Stimulated activated naive B cell treated with anti-CD40 and anti-IgM and Interleukin-4, amounts not matched to agents 10 μg/mL and 1 μg/mL and 100 μg/mL, for 72 hours (primary cell): ENCODE data around the gene TXLNB.
A peak's percentile ranks its signal among the peaks of the same experiment; 100 is the strongest.

Source experiments
- ATAC-seq, 2 donors: fragments of 150-1000 bp; cut with Tn5 transposase; replicated peaks; 2 replicates each; pipeline ENCODE4 v1.10.0; 2021; ENCODE audit warnings: moderate library complexity in 1 of 2
- DNase-seq: peaks from one replicate; pipeline ENCODE4 v3.0.0; 2021
- H3K27ac Mint-ChIP-seq: one replicate; pipeline ENCODE4 v1.8.0; 2022; ENCODE audit warnings: mild to moderate bottlenecking, mixed read lengths
- H3K27me3 Mint-ChIP-seq, 2 donors: one replicate each; pipeline ENCODE4 v1.8.0; 2022; ENCODE audit warnings: mixed read lengths in 2 of 2
- H3K36me3 Mint-ChIP-seq, 2 donors: one replicate each; pipeline ENCODE4 v1.8.0; 2022; ENCODE audit warnings: mixed read lengths in 2 of 2, mild to moderate bottlenecking in 1 of 2
- H3K4me1 Mint-ChIP-seq, 2 donors: one replicate each; pipeline ENCODE4 v1.8.0; 2022; ENCODE audit warnings: mixed read lengths in 2 of 2, mild to moderate bottlenecking in 1 of 2
- H3K4me3 Mint-ChIP-seq, 2 donors: one replicate each; pipeline ENCODE4 v1.8.0; 2022; ENCODE audit warnings: mild to moderate bottlenecking in 2 of 2, mixed read lengths in 2 of 2, moderate library complexity in 1 of 2
- H3K9me3 Mint-ChIP-seq, 2 donors: one replicate each; pipeline ENCODE4 v1.8.0; 2022; ENCODE audit warnings: mixed read lengths in 2 of 2, mild to moderate bottlenecking in 1 of 2

The TXLNB gene

DNA sequence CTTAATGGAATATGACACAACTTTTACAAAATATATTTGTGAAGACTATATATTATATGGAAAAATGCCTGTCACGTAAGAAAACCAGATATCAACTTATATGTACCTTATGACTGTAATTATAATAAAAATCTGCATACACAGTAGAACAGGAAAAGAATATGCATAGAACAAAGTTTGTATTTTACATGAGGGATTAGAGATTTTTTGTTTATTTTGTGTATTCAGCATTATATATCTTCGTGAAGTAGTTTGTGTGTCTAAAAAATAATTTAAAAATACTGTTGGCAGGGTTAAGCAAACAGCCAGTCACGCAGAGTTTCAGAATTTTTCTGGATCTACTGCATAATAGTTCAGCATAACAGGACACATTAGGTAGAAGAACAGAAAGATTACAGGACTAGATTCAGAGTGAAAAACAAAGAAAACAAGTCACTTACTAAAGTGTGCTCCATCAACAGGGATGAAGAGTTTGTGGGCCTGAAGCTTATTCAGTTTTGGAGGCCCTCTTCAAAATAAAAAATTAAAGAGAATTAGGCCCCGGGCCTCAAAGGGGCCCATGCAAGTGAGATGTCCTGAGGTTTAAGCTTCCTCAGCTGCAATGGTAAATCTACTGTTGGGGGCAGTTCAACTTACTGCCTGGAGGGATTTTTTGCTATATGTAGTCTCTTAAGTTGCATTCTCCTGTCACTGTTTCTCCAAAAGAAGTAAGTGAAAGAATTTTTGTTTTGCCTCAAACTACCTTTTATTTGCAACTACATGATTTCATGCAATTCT lies 16.3 kb downstream of the TXLNB start:
- no peaks in the 10 kb centered on the region for H3K27me3 Mint-ChIP-seq
- peaks cover 0 to 3% of the 10 kb centered on the region in 2 donors for H3K9me3 Mint-ChIP-seq
- peak overlapping the region in 1 of 2 donors; percentile 17 for H3K4me3 Mint-ChIP-seq
- peaks cover 31 to 73% of the 10 kb centered on the region in 2 donors for H3K4me1 Mint-ChIP-seq
- ATAC-seq (no peak), DNase-seq (no peak)
- peaks cover 3 to 5% of the 10 kb centered on the region in 2 donors for H3K36me3 Mint-ChIP-seq
- peak overlapping the region; percentile 9 for H3K27ac Mint-ChIP-seq

DNA sequence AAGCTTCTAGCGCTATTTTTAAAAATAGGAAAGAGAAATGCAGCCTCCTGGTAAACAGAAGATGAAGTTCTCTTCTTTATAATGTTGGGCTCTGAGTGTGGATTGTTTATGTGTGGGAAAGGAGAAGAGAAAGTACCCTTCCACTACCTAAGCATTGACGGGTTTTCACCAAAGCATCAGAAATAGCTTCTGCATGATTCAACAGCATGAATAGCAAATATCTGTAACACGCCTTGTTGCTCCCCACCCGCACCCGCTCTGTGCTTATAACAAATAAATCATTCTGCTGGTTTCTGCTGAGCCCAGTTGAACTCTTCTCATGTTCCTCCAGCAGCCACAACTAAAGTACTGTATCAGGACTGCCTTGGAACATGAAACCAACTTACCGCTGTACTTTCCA lies 20.7 kb downstream of the TXLNB start:
- ATAC-seq: peak; percentile 99 to 100
- peaks cover 0 to 3% of the 10 kb centered on the region in 2 donors for H3K9me3 Mint-ChIP-seq

DNA sequence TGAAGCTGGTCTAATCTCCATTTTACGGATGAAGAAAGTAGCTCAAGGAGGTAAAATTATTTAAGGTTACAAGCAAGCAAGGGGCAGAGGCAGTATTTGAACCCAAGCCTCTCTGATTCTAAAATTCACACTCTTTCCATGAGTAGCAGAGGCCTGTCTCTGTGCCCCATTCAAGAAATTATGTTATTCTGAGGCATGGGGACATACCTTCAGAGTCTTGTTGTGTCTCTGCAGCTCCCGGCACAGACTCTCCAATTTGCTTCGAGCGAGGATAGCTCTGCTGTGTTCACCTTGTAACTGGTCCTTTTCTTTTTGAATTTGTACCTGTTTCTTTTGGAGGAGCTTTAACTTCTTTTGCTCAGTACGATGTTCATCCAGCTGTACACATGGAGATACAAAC lies 21.5 kb downstream of the TXLNB start:
- Mint-ChIP-seq H3K4me3 (peak overlapping the region in 1 of 2 donors; percentile 66), H3K27me3 (no peaks in the 10 kb centered on the region), H3K27ac (peak overlapping the region; percentile 93), H3K36me3 (peaks cover 5 to 13% of the 10 kb centered on the region in 2 donors), H3K4me1 (peaks cover 33 to 58% of the 10 kb centered on the region in 2 donors), H3K9me3 (peaks cover 0 to 3% of the 10 kb centered on the region in 2 donors)
- ATAC-seq: no peak
- DNase-seq: no peak

More for the DNA sequence above, 20.7 kb downstream of the TXLNB start:
- Mint-ChIP-seq H3K4me3 (peak overlapping the region; percentile 64 to 66), H3K36me3 (peaks cover 5 to 13% of the 10 kb centered on the region in 2 donors), H3K27ac (peak overlapping the region; percentile 93), H3K4me1 (peaks cover 35 to 59% of the 10 kb centered on the region in 2 donors), H3K27me3 (no peaks in the 10 kb centered on the region)
- peak; percentile 50 for DNase-seq

DNA sequence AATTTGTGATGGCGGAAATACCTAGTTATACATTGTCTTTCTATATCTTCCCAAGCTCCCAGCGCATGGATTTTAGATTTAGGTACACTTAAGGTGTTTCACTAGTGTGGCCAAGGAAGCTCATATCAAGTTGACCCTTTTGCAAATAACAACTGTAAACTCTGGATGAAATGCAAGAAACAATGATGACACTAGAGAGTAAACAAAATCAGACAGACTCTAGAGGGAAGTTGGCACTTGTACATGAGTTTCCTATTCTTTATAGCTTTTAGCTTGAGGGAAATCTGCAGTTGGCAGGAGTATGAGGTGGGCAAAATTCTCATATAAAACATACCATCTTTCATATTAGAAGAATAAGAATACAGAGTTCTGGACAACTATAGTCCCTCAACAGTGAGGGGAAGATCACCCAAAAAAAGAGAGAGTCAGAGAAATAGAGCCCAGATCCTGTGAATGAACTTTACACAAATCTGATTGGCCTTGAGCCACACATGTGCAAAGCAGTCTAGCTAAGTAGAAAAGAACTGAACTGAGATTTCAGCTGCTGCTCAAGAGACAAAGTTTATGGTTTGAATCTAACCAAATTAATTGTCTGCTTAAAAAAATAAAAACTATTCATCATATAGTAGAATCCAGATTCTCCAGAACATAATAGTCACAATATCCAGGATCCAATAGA lies 26.1 kb downstream of the TXLNB start:
- Mint-ChIP-seq H3K27ac (no peak overlapping the region), H3K4me3 (no peak overlapping the region)
- ATAC-seq: no peak

DNA sequence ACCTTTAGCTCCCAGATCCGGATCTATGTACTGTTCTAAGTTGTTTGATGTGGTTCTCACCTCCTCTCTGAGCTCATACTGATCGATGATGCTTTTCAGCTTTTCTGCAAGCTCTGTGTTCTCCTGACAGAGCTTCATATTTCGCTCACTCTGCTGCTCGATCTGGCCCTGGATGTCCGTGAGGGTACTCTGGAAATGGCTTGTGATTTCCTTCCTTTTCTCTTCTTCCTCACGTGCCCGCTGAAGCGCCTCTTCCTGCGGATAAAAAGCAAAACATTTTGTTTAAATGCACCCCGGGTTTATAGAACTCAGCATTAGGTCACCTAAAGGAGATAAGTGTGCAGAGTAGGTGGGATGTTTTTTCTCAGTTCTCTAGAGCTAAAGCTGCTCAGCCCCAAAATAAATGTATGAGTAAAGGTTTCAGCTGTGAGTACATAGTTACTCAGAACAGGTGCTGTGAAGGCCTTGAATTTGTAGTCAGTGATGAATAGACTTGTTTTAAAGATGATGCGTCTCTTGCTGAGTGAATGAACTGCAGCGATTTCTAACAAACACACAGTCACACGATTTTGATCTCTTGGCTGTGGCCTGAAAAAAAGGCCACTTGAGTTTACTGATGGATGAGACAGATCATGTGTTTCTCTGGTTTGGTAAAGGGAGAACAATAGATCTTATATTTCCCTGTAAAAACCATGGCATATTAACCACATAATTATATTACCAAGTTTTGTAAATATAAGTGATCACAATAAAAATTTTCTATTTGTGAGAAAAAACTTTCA lies 29.1 kb downstream of the TXLNB start:
- no peaks in the 10 kb centered on the region for H3K27me3 Mint-ChIP-seq
- H3K9me3 Mint-ChIP-seq: no peaks in the 10 kb centered on the region
- ATAC-seq (peak; percentile 99), DNase-seq (no peak)
- peaks cover 9 to 20% of the 10 kb centered on the region in 2 donors for H3K4me1 Mint-ChIP-seq
- H3K36me3 Mint-ChIP-seq: peaks cover 10 to 11% of the 10 kb centered on the region in 2 donors
- H3K27ac Mint-ChIP-seq: peak overlapping the region; percentile 85
- H3K4me3 Mint-ChIP-seq: peak overlapping the region; percentile 34 to 55

More for the DNA sequence above, 26.1 kb downstream of the TXLNB start:
- no peak for DNase-seq
- H3K27me3 Mint-ChIP-seq: no peaks in the 10 kb centered on the region
- peaks cover 25 to 40% of the 10 kb centered on the region in 2 donors for H3K4me1 Mint-ChIP-seq
- H3K36me3 Mint-ChIP-seq: peaks cover 6 to 10% of the 10 kb centered on the region in 2 donors
- H3K9me3 Mint-ChIP-seq: no peaks in the 10 kb centered on the region

DNA sequence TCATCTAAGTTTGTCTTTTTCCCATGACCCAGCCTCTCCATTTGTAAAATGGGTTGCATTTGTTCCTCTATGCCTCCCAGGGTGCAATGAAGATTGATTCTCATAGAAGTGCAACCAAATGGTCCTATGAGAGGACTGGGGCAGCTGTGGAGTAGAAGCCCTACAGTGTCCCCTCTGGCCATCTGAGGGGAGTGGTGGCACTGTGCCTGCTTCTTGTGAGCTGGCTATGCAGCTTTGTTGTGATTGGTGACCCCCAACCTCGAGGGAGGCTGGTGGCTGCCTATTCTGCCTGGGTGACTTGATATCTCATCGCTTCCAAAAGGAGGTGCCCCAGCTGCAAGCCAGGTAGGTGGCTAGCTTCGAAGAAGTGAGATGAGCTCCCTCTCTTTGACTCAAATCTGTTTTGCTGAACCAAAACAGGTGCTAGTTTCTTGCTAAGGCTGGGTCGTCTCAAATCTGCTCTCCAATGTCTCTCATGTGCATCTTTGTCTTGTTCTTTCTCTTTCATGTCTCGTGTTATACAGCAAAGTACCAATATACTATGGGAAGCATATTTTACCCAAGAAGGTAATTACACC lies 33.9 kb downstream of the TXLNB start:
- Mint-ChIP-seq H3K36me3 (peaks cover 10 to 13% of the 10 kb centered on the region in 2 donors), H3K4me3 (no peak overlapping the region), H3K4me1 (peaks cover 8% of the 10 kb centered on the region in 2 donors), H3K9me3 (no peaks in the 10 kb centered on the region), H3K27ac (no peak overlapping the region), H3K27me3 (no peaks in the 10 kb centered on the region)
- DNase-seq (no peak), ATAC-seq (no peak)

DNA sequence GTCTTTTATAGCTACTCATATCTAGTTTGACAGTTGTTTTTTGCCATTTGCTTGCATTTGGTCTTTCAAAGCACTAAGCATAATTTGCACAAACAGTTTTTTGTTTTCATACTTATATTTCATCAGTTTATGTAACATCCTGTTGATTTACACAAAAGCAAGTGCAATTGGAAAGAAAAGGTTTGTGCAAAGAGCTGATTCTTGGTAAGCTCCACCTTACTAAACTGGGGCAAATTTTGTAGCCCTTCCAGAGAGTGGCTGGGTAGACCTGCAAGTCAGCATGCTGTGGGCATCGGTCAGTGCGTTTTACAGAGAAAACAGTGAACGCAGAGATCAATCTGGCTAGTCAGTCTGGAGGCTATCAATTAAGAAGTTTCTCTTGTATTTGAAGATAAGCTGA lies 34.5 kb downstream of the TXLNB start:
- Mint-ChIP-seq H3K4me1 (peaks cover 2% of the 10 kb centered on the region in 2 donors), H3K9me3 (no peaks in the 10 kb centered on the region), H3K27ac (no peak overlapping the region), H3K27me3 (no peaks in the 10 kb centered on the region), H3K36me3 (peaks cover 7 to 10% of the 10 kb centered on the region in 2 donors), H3K4me3 (no peak overlapping the region)
- ATAC-seq: no peak
- no peak for DNase-seq

DNA sequence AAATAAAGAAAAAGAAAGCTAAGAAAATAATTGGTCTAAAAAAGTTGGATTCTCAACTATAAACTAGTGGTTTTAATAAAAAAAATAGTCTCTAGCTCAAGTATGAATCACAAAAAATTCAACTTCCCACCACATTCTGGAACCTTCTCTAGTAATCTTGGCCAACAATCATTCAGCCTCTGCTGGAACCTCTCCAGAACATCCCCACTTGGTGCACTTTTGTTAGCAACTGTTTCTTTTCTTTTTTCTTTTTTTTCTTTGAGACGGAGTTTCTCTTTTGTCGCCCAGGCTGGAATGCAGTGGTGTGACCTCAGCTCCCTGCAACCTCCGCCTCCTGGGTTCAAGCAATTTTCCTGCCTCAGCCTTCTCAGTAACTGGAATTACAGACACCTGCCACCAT lies 35.7 kb downstream of the TXLNB start:
- Mint-ChIP-seq H3K4me1 (peaks cover 6 to 8% of the 10 kb centered on the region in 2 donors), H3K27me3 (no peaks in the 10 kb centered on the region), H3K27ac (no peak overlapping the region), H3K9me3 (no peaks in the 10 kb centered on the region), H3K4me3 (no peak overlapping the region), H3K36me3 (peaks cover 7 to 10% of the 10 kb centered on the region in 2 donors)
- DNase-seq: no peak
- no peak for ATAC-seq

DNA sequence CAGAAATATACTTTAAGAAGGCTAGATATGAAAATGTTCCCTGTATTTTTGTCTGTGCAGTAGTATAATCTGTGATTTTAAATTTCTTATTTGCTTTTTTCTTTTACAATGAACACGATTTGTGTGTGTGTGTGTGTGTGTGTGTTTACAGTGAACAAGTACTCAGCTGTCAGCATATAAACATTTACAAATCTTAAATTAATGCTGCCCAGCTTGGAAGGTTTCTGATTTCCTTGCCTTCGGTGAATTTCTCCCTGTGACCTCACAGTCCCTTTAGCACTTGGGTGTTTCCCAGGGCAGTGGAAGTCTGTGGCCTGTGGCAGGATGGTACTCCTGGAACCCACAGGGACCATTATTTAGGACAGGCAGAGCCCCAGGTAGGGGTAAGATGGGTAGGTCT lies 37.6 kb downstream of the TXLNB start:
- no peak for DNase-seq
- peaks cover 13 to 21% of the 10 kb centered on the region in 2 donors for H3K4me1 Mint-ChIP-seq
- peaks cover 3 to 5% of the 10 kb centered on the region in 2 donors for H3K36me3 Mint-ChIP-seq
- H3K4me3 Mint-ChIP-seq: no peak overlapping the region
- no peak for ATAC-seq
- H3K9me3 Mint-ChIP-seq: no peaks in the 10 kb centered on the region
- no peaks in the 10 kb centered on the region for H3K27me3 Mint-ChIP-seq
- no peak overlapping the region for H3K27ac Mint-ChIP-seq

DNA sequence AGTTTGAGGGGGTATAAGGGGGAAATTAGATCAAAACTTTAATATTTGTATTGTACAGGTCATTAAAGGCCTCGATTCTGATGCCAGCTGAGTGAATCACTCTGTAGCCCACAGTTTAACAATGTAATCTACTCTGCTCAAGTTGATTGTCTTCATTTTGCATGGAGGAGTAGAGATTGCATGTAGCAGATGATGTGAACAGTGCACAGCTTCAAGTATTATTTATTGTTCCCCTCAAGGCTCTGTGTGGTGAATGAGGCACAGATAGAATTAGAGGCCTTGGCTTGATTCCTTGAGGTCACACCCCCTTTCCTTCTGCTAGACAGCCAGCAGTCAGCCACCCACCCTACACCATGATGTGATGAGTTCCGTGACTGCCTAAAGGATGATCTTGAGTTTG lies 38.1 kb downstream of the TXLNB start:
- H3K4me3 Mint-ChIP-seq: no peak overlapping the region
- H3K27ac Mint-ChIP-seq: no peak overlapping the region
- H3K36me3 Mint-ChIP-seq: peaks cover 0 to 3% of the 10 kb centered on the region in 2 donors
- H3K9me3 Mint-ChIP-seq: no peaks in the 10 kb centered on the region
- H3K4me1 Mint-ChIP-seq: peaks cover 13 to 21% of the 10 kb centered on the region in 2 donors
- ATAC-seq (no peak), DNase-seq (no peak)
- H3K27me3 Mint-ChIP-seq: no peaks in the 10 kb centered on the region

DNA sequence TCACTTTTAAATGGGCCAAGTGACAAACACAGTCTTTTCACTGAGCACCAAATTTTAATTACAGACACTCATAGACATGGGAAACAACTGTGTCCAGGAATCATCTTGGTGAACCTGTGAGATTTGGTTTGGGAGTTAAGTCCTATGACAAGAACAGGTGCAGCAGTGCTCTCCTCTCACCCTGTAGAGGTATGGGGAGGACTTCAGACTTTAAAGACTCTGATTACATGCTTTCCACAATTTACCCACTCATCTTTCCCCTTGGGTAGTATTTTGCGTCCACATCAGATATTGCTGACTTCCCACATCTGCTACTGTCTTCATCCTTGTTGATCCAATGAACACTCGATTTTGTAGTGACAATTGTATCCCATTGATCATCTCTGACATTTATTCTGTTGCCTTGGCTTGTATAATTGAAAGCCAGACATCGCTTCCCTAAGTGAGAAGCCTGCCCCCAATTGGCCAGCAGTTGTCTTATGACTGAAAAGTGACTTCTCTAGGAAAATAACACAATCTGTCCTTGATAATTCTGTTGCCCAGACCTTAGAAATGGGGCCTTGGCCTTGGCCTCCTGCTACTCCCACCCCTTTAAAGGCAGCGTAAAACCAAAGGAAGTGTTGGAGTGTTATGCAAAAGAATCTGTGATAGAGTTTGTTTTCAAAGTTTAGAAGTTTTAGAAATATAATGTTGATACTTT lies 40.0 kb downstream of the TXLNB start:
- DNase-seq: no peak
- Mint-ChIP-seq H3K36me3 (peaks cover 0 to 3% of the 10 kb centered on the region in 2 donors), H3K9me3 (no peaks in the 10 kb centered on the region), H3K4me3 (no peak overlapping the region), H3K27me3 (no peaks in the 10 kb centered on the region), H3K27ac (no peak overlapping the region), H3K4me1 (peaks cover 12 to 21% of the 10 kb centered on the region in 2 donors)
- no peak for ATAC-seq

DNA sequence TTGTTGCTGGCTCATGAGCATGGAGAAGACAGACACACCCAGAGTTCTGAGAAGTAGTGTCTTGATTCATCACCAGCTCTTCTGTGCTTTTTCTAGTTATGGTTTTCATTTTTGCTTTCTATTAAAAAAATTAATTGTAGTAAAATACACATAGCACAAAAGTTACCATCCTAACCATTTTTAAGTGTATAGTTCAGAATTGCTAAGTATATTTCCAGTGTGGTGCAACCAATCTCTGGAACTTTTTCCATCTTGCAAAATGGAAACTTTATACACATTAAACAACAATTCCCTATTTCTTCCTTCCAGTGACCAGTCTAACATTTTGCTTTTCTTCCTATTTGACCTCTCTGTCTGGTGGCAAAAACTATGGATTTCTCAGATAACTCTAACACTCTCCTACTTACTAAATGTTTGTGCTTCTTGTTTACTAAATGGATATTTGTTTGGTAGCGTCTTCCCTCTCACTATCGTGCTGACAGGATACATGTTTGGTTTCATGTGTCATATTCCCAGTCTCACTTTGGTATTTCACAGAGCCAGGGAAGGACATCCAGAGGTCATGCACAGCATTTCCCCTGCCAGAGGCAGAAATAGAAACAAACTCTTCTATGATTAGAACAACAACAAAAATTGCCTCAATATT lies 40.6 kb downstream of the TXLNB start:
- DNase-seq (no peak), ATAC-seq (no peak)
- Mint-ChIP-seq H3K4me1 (peaks cover 12 to 21% of the 10 kb centered on the region in 2 donors), H3K27me3 (no peaks in the 10 kb centered on the region), H3K9me3 (no peaks in the 10 kb centered on the region), H3K36me3 (peaks cover 0 to 3% of the 10 kb centered on the region in 2 donors), H3K27ac (no peak overlapping the region), H3K4me3 (no peak overlapping the region)
